NCI-H460 (cell line): ENCODE data around the gene PPM1H. TPM values are rescaled to one million over a fixed set of nuclear protein-coding genes. Genes with fewer than 3 reads are reported as not detected.
"Not testable (repeated sequence)": the region's sequence is repeated elsewhere in the genome, so short reads cannot be mapped to it uniquely, and the experiment has no call there.

Experiments used
- DNase-seq: peaks from one replicate; pipeline ENCODE4 v3.0.0-alpha.2; 2016; ENCODE audit warnings: low read depth; ENCODE audit errors: extremely low read depth
- total RNA-seq: library from RNA; depleted of rRNA; stranded (reverse); fragments of >200 nt; shearing (Covaris generic); gene quantifications from 2 replicates; pipeline ENCODE4 v1.2.3, GENCODE V29; 2014

The PPM1H gene
- total RNA-seq, 1 experiment from 2014 or later, result 5.2 TPM

GRCh38 chr12:62774794-62775193 is 160.2 kb downstream of the PPM1H start:
- no peak for DNase-seq

GRCh38 chr12:62772416-62772955 is 162.5 kb downstream of the PPM1H start:
- DNase-seq, result no peak

GRCh38 chr12:62771828-62772227 is 163.1 kb downstream of the PPM1H start:
- no peak for DNase-seq

GRCh38 chr12:62770381-62770780 is 164.6 kb downstream of the PPM1H start:
- DNase-seq, result no peak

- no peak for DNase-seq
Observed at GRCh38 chr12:62769076-62769619, 165.8 kb downstream of the PPM1H start.

- no peak for DNase-seq
Observed at GRCh38 chr12:62767946-62768345, 167.0 kb downstream of the PPM1H start.

- no peak for DNase-seq
Observed at GRCh38 chr12:62767496-62767895, 167.5 kb downstream of the PPM1H start.

GRCh38 chr12:62766496-62766895 is 168.5 kb downstream of the PPM1H start:
- DNase-seq, result no peak

- no peak for DNase-seq
Observed at GRCh38 chr12:62763861-62764645, 170.9 kb downstream of the PPM1H start.

GRCh38 chr12:62763312-62763711 is 171.6 kb downstream of the PPM1H start:
- no peak for DNase-seq

- no peak for DNase-seq
Observed at GRCh38 chr12:62762645-62763044, 172.3 kb downstream of the PPM1H start.

GRCh38 chr12:62761658-62762057 is 173.3 kb downstream of the PPM1H start:
- DNase-seq, result no peak

GRCh38 chr12:62760779-62761178 is 174.2 kb downstream of the PPM1H start:
- no peak for DNase-seq

GRCh38 chr12:62760341-62760740 is 174.6 kb downstream of the PPM1H start:
- not testable (repeated sequence) for DNase-seq

- no peak for DNase-seq
Observed at GRCh38 chr12:62758216-62758615, 176.7 kb downstream of the PPM1H start.

- no peak for DNase-seq
Observed at GRCh38 chr12:62757048-62757447, 177.9 kb downstream of the PPM1H start.

GRCh38 chr12:62754706-62755105 is 180.2 kb downstream of the PPM1H start:
- DNase-seq, result no peak

- DNase-seq, result no peak
Observed at GRCh38 chr12:62751810-62752155, 183.2 kb downstream of the PPM1H start.

- no peak for DNase-seq
Observed at GRCh38 chr12:62750941-62751809, 183.8 kb downstream of the PPM1H start.

GRCh38 chr12:62749586-62749985 is 185.4 kb downstream of the PPM1H start:
- no peak for DNase-seq

GRCh38 chr12:62748941-62749468 is 185.9 kb downstream of the PPM1H start:
- DNase-seq, result no peak
